ENCODE results near the gene ZNF771. TPM values are rescaled to one million over a fixed set of nuclear protein-coding genes. Genes with fewer than 3 reads are reported as not detected.

The ZNF771 gene
- total and polyA plus RNA-seq, 2 donors from 2014 or later = 7.8 to 14.8 TPM

DNA sequence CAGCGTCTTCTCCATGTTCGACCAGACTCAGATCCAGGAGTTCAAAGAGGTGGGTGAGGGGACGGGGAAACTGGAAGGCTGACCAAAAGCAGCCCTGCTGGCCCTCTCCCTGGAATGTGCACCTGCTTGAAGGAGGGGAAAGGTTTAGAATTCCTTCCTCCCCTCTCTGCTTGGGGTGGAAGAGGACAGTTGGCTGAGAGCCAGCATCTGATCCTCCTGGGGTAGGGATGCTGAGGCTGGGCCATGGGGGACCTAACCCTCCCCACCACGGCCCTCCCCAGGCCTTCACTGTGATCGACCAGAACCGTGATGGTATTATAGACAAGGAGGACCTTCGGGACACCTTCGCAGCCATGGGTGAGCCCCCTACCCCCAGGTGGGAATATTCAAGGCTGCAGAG is 31.5 kb upstream of the ZNF771 start:
- FAIRE-seq (no peak), DNase-seq (peak in 1 of 5 donors; percentile 53)
- TF ChIP-seq, protein P1, sequence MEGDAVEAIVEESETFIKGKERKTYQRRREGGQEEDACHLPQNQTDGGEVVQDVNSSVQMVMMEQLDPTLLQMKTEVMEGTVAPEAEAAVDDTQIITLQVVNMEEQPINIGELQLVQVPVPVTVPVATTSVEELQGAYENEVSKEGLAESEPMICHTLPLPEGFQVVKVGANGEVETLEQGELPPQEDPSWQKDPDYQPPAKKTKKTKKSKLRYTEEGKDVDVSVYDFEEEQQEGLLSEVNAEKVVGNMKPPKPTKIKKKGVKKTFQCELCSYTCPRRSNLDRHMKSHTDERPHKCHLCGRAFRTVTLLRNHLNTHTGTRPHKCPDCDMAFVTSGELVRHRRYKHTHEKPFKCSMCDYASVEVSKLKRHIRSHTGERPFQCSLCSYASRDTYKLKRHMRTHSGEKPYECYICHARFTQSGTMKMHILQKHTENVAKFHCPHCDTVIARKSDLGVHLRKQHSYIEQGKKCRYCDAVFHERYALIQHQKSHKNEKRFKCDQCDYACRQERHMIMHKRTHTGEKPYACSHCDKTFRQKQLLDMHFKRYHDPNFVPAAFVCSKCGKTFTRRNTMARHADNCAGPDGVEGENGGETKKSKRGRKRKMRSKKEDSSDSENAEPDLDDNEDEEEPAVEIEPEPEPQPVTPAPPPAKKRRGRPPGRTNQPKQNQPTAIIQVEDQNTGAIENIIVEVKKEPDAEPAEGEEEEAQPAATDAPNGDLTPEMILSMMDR (IDR thresholded peaks at IDR 0.05; ENCODE audit: borderline replicate concordance, extremely low read depth, insufficient read depth) = no peak
- Histone ChIP-seq H3K9ac (ENCODE audit: low read length in 3 of 3) (no peak overlapping the region), H3K27ac (ENCODE audit: low read depth in 2 of 2, low read length in 2 of 2) (no peak overlapping the region), H3K4me1 (ENCODE audit: control insufficient read depth in 2 of 3, insufficient read depth in 2 of 3, low read depth in 1 of 3, low read length in 3 of 3) (peaks cover 0 to 13% (median 4%) of the 10 kb centered on the region in 3 donors), H3K9me3 (ENCODE audit: control insufficient read depth in 2 of 3, insufficient read depth in 1 of 3, low read length in 3 of 3) (no peaks in the 10 kb centered on the region), H3K27me3 (ENCODE audit: control insufficient read depth, insufficient read depth, low read length) (no peaks in the 10 kb centered on the region), H3K36me3 (ENCODE audit: control insufficient read depth in 2 of 3, insufficient read depth in 3 of 3, low read length in 3 of 3) (no peaks in the 10 kb centered on the region), H3K4me3 (ENCODE audit: low read length in 3 of 3) (no peak overlapping the region)
- intact Hi-C loops (cut with DNase I) = no loop called here

DNA sequence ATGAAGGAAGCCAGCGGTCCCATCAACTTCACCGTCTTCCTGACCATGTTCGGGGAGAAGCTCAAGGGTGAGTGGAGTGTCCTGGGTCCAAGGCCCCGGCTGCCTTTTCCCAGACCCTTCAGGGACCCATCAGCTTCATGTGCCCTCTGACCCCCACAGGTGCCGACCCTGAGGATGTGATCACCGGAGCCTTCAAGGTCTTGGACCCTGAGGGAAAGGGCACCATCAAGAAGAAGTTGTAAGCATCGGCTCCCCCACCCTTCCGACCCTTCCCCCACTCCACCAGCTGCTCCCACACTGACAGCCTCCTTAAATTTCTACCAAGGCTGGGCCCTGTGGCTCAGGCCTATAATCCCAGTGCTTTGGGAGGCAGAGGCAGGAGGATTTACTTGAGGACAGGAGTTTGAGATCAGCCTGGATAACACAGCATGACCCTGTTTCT is 30.9 kb upstream of the ZNF771 start:
- intact Hi-C loops (cut with DNase I) = no loop called here
- Histone ChIP-seq H3K9ac (ENCODE audit: low read length in 3 of 3) (no peak overlapping the region), H3K9me3 (ENCODE audit: control insufficient read depth in 2 of 3, insufficient read depth in 1 of 3, low read length in 3 of 3) (no peaks in the 10 kb centered on the region), H3K4me1 (ENCODE audit: control insufficient read depth in 2 of 3, insufficient read depth in 2 of 3, low read depth in 1 of 3, low read length in 3 of 3) (peaks cover 0 to 10% (median 4%) of the 10 kb centered on the region in 3 donors), H3K27me3 (ENCODE audit: control insufficient read depth, insufficient read depth, low read length) (no peaks in the 10 kb centered on the region), H3K27ac (ENCODE audit: low read depth in 2 of 2, low read length in 2 of 2) (no peak overlapping the region), H3K36me3 (ENCODE audit: control insufficient read depth in 2 of 3, insufficient read depth in 3 of 3, low read length in 3 of 3) (no peaks in the 10 kb centered on the region), H3K4me3 (ENCODE audit: low read length in 3 of 3) (no peak overlapping the region)
- TF ChIP-seq, protein P1 (IDR thresholded peaks at IDR 0.05; ENCODE audit: borderline replicate concordance, extremely low read depth, insufficient read depth) = no peak
- DNase-seq = peak in 1 of 5 donors; percentile 70
- no peak for FAIRE-seq

- Histone ChIP-seq H3K27me3 (ENCODE audit: control insufficient read depth, insufficient read depth, low read length) (no peaks in the 10 kb centered on the region), H3K9ac (ENCODE audit: low read length in 3 of 3) (peak overlapping the region; percentile 59 to 97 (median 71)), H3K36me3 (ENCODE audit: control insufficient read depth in 2 of 3, insufficient read depth in 3 of 3, low read length in 3 of 3) (no peaks in the 10 kb centered on the region), H3K27ac (ENCODE audit: low read depth in 2 of 2, low read length in 2 of 2) (peak overlapping the region; percentile 99 to 100), H3K4me3 (ENCODE audit: low read length in 3 of 3) (peak overlapping the region; percentile 52 to 73 (median 57)), H3K9me3 (ENCODE audit: control insufficient read depth in 2 of 3, insufficient read depth in 1 of 3, low read length in 3 of 3) (no peaks in the 10 kb centered on the region), H3K4me1 (ENCODE audit: control insufficient read depth in 2 of 3, insufficient read depth in 2 of 3, low read depth in 1 of 3, low read length in 3 of 3) (peaks cover 0 to 10% (median 4%) of the 10 kb centered on the region in 3 donors)
- DNase-seq = no peak
- TF ChIP-seq, protein P1 (IDR thresholded peaks at IDR 0.05; ENCODE audit: borderline replicate concordance, extremely low read depth, insufficient read depth) = no peak
- intact Hi-C loops (cut with DNase I) = no loop called here
- FAIRE-seq = no peak
Measured at GRCh38 chr16:30377050-30377811, 30.2 kb upstream of the ZNF771 start.

Measured in kidney (tissue), 14 donors.